GM10847 (cell line): ENCODE results near the gene CCDC93.

Experiments
- POLR2A ChIP-seq: IDR thresholded peaks from 2 replicates; pipeline ENCODE4 v1.6.1; 2011; ENCODE audit not compliant: insufficient read length; ENCODE audit errors: extremely low read depth

Gene CCDC93

DNA sequence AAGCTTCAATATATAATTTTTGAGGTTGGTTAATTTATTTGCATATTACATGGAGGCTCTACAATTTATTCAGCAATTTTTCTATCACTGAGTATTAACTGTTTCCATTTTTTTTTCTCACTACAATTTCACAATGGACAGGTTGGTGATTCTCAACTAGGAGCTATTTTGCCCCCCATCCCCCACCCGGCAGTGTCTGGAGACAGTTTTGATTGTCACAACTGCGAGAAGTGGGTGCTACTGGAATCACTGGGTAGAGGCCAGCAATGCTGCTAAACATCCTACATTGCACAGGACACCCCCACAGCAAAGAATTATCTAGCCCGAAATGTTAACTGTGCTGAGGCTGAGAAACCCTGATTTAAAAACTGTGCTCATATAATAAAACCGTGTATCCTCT, 82.6 kb downstream of the CCDC93 start:
- TF ChIP-seq POLR2A, result no peak

DNA sequence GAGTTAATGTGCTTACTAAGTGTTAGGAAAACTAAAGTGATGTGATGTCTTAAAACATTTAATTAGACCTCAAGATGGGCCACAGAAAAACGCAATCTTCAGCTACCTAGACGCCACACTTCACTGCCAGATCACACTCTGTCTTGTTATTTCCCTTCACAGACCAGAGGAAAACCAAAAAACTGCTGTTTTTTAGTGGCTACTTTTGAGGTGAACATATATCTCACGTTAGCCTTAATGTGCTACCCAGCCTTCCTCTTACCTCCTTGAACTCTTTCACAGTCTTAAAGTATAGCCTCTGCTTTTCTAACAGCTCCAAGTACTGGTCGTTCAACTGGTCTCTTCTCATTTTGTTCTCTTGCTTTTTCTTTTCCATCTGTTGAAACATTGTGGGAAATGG, 83.1 kb downstream of the CCDC93 start:
- no peak for TF ChIP-seq POLR2A

DNA sequence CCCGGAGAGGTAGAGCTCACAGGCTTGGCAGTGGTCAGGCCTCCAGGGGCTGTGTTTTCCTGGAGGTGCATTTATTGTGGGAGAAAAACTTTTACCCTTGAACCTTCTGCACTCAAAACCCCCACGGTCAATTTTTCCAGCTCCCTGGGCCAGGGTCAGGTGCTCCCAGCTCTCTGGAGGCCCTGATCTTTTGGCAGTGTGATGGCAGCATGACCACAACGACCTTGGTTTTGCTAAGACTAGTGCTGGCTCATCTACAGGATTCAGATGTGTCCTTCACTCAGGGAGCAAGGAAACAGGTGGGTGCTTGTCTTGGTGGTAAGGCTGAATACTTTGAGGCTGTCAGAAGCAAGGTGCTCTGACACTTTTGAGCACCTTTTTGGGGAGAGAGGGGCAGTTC, 92.3 kb downstream of the CCDC93 start:
- TF ChIP-seq POLR2A, result no peak

DNA sequence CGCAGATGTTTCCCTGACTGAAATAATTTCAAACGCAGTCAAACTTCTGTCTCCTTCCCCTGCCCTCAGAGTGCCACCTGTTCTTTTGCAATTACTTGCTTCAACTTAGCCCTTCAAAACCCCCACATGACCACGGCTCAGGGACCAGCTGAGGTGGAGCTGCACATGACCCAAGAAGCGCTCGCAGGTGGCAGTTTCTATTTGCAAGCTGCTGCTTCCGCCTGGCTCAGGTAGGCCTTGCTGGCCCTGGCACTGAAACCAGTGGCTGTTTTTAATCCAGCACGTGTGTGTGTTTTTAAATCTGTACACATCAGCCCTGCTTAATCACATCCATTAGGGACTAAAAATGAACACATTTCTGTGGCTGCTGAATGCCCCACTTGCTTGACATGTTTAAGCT, 95.3 kb downstream of the CCDC93 start:
- TF ChIP-seq POLR2A, result no peak

DNA sequence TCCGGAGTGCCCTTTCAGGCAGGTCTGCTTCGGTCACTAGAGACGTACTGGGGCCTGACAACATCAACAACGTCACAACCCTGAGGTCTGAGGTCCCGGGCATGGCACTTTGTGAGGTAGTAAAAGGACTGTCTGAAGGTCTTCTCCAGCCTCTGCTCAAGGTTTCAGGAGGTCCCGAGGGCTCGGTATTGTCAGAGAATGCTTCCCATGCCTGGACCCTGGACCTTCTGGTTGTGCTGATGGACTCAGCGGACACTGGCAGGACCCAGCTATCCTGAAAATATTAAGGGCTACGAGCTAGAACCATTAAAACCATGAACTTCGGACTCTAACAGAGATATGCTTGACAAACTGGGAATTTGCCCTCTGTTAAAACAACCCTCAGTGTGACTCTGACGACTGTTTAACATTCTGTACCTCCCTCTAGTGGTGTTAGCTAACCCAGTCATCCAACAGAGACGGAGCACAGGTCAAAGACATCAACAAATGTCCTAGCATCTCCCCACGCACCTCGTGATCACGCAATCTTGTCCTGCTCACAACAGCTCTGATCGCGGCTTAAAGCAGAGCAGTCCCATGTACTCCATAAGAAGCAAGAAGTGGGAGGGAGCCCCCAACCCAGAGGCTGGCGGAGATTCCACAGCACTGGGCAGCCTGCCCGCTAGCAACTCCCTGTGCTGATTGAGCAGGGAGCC, 96.5 kb downstream of the CCDC93 start:
- no peak for TF ChIP-seq POLR2A

DNA sequence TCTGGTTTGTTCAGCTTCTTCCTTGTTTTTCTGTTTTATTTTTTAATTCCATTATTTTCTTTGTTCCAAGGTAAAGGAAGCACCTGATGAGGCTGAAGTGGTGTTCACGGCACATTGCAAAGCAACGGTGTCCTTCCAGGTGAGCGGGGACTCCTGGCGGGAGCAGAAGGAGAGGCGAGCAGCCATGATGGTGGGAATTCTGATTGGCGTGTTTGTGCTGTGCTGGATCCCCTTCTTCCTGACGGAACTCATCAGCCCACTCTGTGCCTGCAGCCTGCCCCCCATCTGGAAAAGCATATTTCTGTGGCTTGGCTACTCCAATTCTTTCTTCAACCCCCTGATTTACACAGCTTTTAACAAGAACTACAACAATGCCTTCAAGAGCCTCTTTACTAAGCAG, 110.9 kb downstream of the CCDC93 start:
- TF ChIP-seq POLR2A, result no peak

DNA sequence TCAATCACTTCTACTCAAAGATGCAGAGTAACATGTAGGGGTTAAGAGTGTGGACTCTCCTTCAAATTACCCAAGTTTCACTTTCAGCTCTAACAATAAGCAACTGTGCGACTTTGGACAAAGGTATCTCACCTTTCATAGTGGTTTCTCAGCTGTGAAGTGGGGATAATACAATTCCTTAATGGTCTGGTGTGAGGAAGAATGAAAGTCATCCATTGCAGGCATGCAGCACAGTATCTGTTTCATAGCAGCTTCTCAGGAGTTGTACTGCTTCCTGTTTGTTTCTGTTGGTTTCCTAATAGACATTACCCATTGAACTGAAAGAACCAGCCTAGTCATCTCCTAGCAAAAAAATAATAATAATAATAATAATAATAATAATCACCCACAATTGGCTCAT, 125.0 kb downstream of the CCDC93 start:
- no peak for TF ChIP-seq POLR2A

DNA sequence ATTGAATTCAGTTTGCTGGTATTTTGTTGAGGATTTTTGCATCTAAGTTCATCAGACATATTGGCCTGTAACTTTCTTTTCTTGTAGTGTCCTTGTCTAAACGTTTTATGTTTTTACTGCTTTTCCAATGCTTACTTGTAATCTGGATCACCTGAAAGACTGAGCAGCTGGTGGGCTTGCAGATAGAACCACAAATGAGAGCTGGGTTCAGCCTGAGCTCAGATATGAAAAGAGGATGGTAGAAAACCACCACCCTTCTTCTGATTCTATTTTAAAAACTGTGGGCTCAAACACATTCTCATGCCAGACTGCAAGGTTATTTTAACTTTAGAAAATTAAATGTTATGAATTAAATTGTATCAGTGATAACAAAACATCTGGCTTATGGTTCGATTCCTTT, 128.6 kb downstream of the CCDC93 start:
- no peak for TF ChIP-seq POLR2A

DNA sequence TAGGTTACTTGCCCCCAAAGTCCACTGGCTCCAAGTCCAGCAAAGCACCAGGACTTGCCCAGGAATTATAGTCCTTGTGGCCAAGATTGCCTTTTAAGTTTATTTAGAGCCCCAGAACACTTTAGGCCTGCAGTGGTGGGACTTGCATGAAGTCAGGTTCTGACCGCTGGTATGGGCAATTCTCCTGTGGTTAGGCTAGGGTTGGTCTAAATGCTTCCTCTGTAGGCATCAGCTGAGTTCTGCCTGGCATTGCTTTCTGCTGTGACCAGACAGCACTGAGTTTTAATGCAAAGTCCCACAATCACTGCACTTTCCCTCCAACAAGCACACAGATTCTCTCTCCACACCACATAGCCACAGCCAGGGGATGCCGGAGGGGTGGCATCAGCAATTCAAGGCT, 134.9 kb downstream of the CCDC93 start:
- no peak for TF ChIP-seq POLR2A

DNA sequence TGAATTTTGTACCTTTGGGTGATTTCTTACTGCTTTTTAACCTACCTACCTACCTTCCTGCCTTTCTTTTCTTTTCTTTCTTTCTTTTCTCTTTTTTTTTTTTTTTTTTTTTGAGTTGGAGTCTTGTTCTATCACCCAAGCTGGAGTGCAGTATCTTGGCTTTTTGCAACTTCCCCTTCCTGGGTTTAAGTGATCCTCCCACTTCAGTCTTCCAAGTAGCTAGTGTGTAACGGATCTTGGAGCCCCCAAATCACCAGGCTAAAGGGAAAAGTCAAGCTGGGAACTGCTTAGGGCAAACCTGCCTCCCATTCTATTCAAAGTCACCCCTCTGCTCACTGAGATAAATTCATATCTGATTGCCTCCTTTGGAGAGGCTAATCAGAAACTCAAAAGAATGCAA, 138.1 kb downstream of the CCDC93 start:
- TF ChIP-seq POLR2A, result no peak
